ENCODE measurements around the gene EPHB1.

The EPHB1 gene

GRCh38 chr3:135237371-135238143 lies 442.5 kb downstream of the EPHB1 start:
- DNase-seq: no peak

GRCh38 chr3:135238236-135238830 lies 443.3 kb downstream of the EPHB1 start:
- no peak for DNase-seq

- DNase-seq: no peak
Measured at GRCh38 chr3:135238871-135239614, 444.0 kb downstream of the EPHB1 start.

GRCh38 chr3:135239615-135239884 lies 444.5 kb downstream of the EPHB1 start:
- DNase-seq: no peak

- DNase-seq: no peak
Measured at GRCh38 chr3:135240426-135240825, 445.4 kb downstream of the EPHB1 start.

GRCh38 chr3:135242285-135242684 lies 447.2 kb downstream of the EPHB1 start:
- DNase-seq: no peak

GRCh38 chr3:135243616-135244015 lies 448.6 kb downstream of the EPHB1 start:
- DNase-seq: no peak

- DNase-seq: no peak
Measured at GRCh38 chr3:135246027-135246426, 451.0 kb downstream of the EPHB1 start.

- no peak for DNase-seq
Measured at GRCh38 chr3:135248213-135248612, 453.2 kb downstream of the EPHB1 start.

GRCh38 chr3:135249186-135249585 lies 454.1 kb downstream of the EPHB1 start:
- no peak for DNase-seq

- DNase-seq: no peak
Measured at GRCh38 chr3:135258916-135259315, 463.9 kb downstream of the EPHB1 start.

GRCh38 chr3:135260025-135260424 lies 465.0 kb downstream of the EPHB1 start:
- no peak for DNase-seq

- no peak for DNase-seq
Measured at GRCh38 chr3:135261214-135261775, 466.2 kb downstream of the EPHB1 start.

- DNase-seq: no peak
Measured at GRCh38 chr3:135261916-135262315, 466.9 kb downstream of the EPHB1 start.

- DNase-seq: no peak
Measured at GRCh38 chr3:135262441-135262840, 467.4 kb downstream of the EPHB1 start.

GRCh38 chr3:135263331-135263730 lies 468.3 kb downstream of the EPHB1 start:
- DNase-seq: no peak

GRCh38 chr3:135267487-135267886 lies 472.4 kb downstream of the EPHB1 start:
- DNase-seq: no peak

- peak; percentile 84 for DNase-seq
Measured at GRCh38 chr3:135268941-135269532, 474.0 kb downstream of the EPHB1 start.

- no peak for DNase-seq
Measured at GRCh38 chr3:135271177-135272025, 476.3 kb downstream of the EPHB1 start.

- no peak for DNase-seq
Measured at GRCh38 chr3:135272026-135272669, 477.1 kb downstream of the EPHB1 start.

GRCh38 chr3:135292162-135292561 lies 497.1 kb downstream of the EPHB1 start:
- DNase-seq: no peak

GRCh38 chr3:135301670-135302069 lies 506.6 kb downstream of the EPHB1 start:
- no peak for DNase-seq
